GM21576 (cell line): ENCODE measurements around the gene MRFAP1L1.
"Not testable (repeated sequence)": the region's sequence is repeated elsewhere in the genome, so short reads cannot be mapped to it uniquely, and the experiment has no call there.

ENCODE experiments used
- ATAC-seq: cut with Tn5 transposase; IDR thresholded peaks from one replicate; pipeline ENCODE4 v1.9.1; 2021; ENCODE audit warnings: mild to moderate bottlenecking, moderate library complexity; ENCODE audit not compliant: unreplicated experiment

The MRFAP1L1 gene

DNA sequence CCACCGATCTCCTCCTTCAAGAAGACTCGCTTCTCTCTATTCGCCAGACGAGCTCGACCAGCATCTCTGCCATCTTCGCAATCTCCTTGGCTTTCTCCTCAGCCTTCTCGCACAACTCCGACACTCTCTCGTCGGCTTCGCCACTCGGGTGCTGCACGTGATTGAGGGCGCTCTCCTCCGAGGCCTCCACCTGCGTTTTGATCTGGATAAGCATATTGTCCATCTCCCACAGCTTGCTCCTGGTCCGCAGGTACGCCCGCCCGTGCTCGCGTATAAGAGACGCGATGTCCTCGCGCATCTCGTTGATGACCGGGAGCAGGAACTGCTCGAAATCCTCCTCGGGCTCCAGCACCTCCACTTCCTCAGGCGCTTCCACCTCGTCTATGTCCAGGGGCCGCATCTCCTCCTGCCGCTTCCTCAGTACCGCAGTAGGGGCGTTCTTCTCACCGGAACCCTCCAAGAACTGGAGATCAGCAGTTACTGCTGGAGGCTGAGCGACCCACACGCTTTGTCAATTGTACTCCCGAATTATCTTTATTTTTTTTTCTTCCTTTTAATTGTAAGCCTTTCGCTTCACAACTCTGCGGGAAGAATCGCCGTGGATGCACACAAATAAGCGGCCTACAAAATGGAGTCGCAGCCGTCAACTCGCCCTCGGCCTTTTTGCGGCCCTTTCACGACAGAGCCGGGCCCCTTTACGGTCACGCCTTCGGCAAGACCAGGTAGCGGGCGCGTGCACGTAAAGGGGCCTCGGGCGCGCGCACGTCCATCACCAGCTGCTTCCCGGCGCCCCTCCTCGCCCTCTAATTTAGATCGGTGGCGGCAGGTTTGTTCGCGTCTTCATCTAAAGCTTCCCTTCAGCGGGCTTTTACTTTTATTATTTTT lies at the start of gene MRFAP1L1:
MRFAP1L1 (minus strand) TSS at position 636 of the 885 bp plus-strand sequence; CDS start at position 400, 236 bp downstream.
- peak; percentile 57 for ATAC-seq

DNA sequence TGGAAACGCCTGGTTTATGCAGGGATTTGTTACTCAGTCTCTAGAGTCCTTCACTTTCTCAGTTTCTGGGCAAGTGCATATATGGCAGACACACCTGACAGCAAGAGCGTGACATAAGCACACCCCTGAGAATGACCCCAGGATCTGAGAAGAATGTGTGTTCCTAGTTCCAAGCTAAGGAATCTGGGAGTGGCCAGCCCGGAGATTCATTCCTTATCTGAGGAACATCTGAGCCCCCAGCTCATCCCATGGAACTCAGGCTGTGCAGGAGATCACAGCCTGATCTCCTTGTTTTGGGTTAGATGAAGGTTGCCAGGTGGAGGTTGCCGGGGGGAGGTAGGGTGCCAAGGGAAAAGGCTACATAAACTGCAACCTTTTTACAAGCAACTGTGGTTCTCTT lies 49.1 kb upstream of the MRFAP1L1 start:
- ATAC-seq: no peak

DNA sequence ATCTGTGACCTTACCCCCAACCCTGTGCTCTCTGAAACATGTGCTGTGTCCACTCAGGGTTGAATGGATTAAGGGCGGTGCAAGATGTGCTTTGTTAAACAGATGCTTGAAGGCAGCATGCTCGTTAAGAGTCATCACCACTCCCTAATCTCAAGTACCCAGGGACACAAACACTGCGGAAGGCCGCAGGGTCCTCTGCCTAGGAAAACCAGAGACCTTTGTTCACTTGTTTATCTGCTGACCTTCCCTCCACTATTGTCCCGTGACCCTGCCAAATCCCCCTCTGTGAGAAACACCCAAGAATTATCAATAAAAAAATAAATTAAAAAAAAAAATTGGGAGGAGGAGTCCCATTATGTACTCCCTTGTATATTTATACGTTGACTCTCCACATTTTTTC lies 46.7 kb upstream of the MRFAP1L1 start:
- ATAC-seq: not testable (repeated sequence)

DNA sequence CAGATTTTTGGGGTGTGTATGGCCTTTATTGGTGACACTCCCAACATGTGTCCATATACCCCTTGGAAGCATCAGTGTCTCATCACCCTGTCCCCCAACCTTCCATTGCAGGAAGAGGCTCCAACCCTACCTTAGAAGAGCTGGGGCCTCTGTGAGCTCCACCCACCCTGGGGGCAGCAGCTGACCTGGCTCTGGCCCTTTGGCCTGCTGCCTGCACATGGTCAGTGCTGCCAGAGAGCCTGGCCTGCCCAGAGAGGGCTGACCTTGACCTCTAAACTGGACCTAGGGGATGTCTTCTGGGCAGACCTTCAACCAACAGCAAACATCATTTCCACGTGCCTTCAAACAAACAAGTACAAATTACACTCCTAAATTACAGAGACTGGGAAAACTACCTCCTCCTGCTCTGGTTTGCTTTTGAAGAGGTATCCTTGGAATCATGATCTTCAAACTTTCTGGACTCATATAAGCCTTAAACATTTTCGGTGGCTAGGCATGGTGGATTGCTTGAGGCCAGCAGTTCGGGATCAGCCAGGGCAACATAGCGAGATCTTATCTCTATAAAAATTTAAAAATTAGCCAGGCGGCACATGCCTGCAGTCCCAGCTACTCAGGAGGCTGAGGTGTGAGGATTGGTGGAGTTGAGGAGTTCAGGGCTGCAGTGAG lies 45.6 kb upstream of the MRFAP1L1 start:
- ATAC-seq: no peak

DNA sequence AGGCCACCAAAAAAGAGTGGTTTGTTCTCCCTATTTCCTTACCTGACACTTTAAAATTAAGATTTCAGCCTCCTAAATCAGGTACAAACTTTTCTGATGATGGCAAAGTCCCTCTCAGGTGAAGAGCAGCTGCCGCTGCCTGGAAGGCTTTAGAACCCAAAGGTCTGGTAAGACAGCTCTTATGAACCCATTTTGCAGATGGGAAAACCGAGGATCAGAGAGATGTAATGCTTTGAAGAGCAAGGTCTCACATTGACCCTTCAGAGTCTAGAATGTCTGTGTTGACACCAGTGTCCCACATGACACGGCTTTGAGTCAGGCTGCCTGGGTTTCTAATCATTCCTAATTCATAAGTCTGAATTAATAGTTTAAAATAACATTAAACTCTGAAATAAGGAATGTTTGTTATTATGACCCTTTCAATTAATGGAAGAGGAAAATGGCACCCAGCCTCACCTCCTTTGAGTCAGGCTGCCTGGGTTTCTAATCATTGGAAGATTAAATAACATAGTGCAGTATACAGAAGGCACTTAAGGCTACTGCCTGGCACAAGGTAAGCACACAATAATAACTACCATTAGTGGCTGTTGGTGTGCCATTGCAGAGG lies 44.9 kb upstream of the MRFAP1L1 start:
- no peak for ATAC-seq

DNA sequence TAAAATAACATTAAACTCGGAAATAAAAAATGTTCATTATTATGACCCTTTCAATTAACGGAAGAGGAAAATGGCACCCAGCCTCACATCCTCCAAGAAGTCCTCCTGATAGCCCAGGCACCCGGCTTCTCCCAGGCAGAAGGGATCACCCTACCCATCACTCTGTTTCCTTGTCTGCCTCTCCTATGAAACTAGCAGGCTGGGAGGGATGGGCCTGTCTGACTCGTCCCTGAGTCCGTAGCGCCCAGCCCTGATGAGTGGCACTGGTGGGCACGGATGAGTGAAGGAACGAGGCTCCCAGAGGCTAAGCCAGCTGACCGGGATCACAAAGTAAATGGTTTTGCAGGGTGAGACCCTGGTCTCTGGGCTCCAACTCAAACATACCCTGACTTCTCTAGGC lies 44.2 kb upstream of the MRFAP1L1 start:
- ATAC-seq: no peak

DNA sequence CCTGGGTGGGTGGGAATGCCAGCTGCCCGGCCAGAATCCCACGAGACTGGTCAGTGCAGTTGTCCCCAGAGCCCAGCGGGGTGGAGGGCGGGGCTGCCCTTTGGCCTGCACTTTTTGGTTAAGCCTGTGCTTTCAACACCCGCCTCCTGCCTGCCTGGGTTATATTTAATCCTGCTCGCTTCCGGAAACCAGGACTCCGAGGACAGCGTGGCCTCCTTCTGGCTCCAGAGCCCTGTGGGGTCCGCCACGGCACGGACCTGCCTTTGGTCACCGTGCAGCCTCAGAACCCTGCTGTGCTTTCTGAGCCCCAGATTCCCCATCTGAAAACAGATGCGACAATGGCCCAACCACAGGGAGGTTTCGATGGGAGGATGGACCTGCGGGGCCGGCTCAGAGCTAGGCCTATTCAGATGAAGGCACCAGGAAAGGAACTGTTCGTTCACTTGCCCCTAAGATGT lies 43.5 kb upstream of the MRFAP1L1 start:
- no peak for ATAC-seq

DNA sequence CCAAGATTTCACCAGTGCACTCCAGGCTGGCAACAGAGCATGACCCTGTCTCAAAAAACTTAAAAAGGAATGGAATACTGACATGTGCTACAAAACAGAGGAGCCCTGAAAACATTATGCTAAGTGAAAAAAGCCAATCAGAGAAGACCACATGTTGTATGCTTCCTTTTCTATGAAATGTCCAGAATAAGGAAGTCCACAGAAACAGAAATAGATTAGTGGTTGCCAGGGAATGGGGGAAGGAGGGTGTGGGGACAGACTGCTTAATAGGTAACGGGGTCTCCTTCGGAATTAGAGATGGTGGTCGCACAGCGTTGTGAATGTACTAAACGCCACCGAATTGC lies 42.8 kb upstream of the MRFAP1L1 start:
- no peak for ATAC-seq

DNA sequence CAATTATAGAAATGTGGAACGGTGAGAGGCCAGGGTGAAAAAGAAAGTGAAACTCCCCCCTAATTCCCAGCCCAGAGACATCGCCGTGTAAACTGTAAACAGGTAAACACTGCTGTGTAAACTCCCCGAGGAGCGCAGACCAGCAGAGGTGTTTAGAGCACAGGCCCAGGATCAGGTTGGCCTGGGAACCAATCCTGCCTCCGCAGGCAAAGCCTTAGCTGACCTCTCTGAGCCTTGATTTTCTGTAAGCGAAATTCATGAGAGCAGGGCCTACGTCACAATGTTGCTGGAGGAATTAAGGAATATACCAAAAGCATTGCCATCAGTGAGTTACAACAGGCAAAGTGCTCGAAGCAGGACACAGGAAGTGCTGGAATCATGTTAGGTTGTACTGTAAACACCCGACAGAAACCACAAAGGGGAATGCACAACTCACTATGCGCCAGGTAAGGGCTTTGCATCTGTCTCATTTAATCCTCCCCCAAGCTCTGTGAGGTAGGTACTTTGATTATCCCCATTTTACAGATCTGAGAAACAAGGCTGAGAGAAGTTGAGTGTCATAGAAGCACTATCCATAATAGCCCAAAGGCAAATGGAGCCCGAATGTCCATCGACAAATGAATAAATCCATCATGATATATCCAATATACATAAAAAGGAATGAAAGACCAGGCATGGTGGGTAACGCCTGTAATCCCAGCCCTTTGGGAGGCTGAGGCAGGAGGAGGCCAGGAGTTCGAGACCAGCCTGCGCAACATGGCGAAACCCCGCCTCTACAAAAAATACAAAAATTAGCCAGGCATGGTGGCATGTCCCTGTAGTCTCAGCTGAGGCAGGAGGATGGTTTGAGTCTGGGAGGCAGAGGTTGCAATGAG lies 42.2 kb upstream of the MRFAP1L1 start:
- no peak for ATAC-seq

DNA sequence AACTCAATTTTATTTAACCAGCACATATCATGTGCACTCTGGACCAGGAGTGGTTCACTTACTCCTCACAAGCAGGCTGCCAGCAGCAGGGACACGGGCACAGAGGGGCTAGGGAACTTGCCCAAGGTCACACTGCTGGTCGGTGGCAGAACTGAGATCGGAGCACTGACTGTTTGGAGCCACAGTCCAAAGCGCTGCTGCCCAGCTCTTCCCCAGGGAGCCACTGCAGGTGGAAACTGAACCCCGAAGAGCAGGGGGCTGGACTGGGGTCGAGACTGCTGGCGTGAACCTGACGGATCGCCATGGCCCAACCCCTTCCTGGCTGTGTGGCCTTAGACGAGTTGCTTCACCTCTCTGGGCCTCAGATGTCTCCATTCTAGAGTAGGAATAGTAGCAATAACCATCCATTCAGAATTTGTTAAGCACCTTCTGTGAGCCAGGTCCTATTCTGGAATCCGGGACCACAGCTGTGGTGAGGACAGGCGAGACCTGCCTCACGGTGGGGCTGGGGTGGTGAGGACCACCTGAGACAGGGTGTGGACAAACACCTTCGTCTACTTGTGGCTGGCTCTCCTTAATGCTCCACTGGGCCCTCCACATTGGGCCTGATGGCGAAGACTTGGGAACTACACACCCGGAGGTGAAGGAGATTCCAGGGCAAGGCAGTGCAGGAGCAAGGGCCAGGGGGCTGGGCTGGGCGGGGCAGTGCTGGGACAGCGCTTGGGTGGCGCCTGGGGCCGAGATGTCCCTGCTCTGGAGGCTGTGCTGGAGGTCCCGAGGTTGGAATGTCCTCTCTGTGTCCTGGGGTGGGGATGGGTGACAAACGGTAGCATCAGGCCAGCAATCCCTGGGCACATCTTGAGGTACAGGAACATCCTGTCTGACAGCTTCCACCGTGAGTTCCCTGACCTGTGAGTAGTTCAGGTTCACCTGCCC lies 40.9 kb upstream of the MRFAP1L1 start:
- no peak for ATAC-seq

DNA sequence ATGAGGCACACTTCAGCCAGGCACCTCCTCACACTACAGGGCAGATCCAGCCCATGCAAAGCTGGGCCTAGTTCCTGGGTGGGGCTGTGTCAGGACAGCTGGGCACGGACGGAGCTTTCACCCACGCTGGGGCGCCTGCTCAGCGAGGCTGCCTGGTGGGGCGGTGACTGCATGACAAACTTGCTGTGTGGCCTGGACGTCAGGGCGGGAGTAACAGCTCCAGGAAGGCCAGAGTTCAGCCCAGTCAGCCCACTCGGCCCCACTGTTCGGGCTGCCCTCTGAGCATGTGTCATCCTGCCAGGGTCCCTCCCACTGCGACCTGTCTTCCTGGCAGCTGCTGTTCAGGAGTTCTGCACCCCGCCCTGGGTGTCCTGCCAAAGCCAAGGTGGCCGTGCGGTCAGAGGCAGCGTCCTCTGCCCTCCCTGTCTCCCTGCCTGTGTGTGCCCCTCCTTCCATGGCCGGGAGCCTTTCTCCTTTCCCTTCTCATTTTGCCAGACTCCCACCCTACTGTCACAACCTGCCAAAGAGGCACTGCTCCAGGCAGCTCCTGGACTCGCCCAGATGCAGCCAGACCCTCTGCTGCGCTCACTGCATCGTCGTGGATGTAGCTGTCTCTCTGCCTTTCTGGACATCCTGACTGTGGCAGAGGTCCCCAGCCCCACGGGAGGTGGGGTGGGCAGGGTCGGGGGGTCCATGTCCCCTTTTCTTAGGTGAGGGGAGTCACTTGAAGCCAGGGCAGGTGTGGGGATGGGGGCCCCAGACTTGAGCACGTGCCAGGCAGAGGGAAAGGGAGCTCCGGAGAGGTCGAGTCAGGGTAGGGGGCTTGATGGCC lies 39.9 kb upstream of the MRFAP1L1 start:
- no peak for ATAC-seq

DNA sequence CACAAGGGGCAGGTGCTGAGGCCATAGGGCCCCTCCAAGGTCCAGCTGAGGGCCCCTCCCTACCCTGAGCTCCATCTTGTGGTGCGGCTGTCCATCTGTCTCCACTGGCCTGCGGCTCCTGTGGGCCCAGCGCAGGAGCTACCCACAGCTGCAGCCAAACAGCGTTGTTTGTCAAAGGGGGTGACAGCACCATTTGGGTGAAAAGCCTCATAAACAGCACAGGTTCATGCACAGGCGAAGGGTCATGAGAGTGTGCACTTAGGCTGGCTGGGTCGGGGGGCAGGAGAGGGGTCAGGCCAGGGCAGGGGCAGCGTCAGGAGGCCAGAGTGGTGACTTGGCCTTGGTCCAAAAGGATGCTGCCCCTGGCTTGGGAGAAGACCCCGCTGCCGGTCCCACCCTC lies 38.6 kb upstream of the MRFAP1L1 start:
- ATAC-seq: no peak

DNA sequence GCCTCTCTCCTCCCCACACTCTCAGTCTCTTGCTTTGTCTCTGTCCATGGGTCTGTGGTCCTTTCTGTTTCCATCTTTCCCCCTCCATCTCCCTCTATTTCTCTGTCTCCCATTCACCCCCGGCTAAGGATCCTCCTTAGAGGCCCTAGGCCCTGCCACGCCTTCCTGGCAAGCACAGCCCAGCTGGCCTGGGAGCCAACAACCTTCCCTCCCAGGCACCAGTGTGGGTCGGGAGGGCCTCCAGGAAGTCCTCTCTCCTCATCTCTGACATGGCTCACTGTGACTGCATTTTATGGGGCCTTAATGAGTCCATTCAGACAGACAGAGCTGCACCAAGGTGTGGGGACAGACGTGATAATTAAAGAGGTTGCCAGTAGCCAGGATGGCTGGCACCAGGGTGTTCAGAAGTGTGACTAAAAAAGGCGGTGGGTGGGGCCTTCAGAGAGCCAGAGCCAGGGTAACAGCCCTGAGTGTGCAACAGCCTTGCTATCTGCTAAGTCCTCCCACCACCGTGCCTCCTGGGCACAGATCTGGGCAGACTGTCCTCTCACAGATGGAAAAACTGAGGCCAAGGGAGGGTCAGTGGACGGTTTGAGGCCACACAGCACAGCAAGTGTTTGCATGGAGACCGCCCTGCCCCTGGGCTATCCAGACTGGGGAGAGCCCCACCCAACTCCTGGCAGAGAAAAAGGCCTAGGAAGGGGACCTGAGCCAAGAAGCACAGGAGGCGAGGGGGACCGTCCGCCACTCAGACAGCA lies 37.8 kb upstream of the MRFAP1L1 start:
- no peak for ATAC-seq

DNA sequence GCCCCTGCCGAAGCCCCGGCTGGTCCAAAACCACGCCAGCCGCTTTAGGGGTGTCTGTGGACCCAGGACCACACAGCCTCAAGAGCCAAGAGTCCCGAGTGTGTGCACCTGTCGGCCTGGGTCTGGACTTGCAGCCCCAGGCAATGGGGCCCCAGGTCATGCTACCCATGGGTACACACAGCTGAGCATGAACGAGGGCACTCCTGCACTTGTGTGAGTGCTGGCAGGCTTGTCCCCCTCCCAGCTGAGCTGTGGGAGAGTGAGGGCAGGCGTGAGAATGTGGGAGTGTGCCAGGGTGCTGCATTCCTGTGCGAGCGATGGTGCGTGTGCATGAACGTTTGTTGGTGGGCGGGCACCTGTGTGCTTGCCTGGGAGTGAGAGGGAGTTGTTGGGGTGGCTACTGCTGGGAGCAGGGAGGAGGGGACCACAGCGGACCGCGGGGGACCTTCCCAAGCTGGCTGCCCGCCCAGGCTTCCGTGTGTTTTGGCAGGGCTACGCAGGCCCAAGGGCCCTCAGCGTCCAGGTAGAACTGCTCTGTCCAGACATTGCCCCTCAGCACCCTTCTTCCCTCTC lies 37.1 kb upstream of the MRFAP1L1 start:
- no peak for ATAC-seq

DNA sequence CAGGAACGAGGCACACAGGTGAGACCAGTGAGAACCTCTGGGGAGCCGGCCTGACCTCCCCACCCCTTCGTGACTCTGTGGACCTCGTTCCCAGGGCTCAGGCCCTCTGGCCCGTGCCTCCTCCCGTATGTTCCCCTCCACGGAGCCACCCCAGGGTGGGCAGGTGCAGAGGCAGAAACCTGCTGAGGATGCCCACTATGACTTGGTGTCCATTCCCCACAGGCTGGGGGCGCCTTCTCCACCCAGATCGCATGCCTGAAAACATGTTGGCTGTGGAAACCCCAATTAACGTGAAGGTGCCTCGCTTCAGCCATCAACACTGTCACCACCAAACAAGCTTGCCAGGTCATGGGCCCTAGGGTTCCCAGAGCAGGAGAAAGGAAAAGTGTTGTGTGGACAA lies 33.3 kb upstream of the MRFAP1L1 start:
- ATAC-seq: no peak

DNA sequence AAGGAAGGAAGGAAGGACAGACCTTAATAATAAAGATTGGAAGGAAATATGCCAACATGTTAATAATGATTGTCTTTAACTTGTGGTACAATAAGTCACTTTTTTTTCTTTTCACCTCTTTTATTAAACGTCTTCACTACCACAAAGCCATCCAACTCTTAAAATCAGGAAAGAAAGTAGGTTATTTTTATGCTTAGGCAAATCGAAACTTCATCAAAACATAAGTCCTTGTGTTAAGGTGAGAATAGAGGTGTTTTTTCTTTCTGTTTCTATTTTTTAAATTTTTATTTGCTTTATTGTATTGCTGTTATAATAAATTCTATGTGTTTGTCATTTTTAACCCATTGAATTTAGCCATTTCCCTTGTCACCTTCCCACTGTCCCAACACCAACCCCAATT lies 32.8 kb upstream of the MRFAP1L1 start:
- no peak for ATAC-seq

DNA sequence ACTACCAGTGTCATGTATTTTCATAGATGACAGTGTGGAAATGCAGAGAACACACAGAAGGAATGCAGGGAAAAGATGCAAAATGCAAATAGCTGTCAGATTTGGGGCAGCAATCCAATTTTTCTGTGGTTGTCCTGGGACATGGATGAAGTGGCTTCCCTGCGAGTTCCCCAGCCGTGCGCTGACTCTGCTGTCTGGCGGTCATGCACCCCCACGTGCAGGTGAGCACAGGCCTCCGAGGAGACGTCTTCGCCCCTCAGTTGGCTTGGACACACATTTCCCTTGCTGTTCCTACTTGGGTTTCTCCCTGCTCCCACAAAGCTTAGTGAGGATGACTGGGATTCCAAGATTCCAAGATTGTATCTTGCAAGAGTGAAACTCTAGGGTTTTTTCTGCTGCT lies 30.7 kb upstream of the MRFAP1L1 start:
- no peak for ATAC-seq

DNA sequence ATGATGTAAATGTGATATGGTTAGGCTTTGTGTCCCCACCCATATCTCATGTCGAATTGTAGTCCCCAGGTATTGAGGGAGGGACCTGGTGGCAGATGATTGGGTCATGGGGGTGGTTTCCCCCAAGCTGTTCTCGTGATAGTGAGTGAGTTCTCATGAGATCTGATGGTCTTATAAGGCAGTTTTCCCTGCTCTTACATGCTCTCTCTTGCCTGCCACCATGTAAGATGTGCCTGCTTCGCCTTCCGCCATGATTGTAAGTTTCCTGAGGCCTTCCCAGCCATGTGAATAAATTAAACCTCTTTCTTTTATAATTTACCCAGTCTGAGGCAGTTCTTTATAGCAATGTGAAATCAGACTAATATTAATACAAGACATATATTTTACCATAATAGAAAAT lies 30.3 kb upstream of the MRFAP1L1 start:
- no peak for ATAC-seq
